GM10266 (cell line): ENCODE results near the gene ETV3.

Experiments used
- DNase-seq: peaks from one replicate; pipeline ENCODE4 v3.0.0; 2012; ENCODE audit errors: extremely low spot score
- CTCF ChIP-seq: IDR thresholded peaks from 2 replicates; pipeline ENCODE4 v1.5.1; 2012; ENCODE audit warnings: mild to moderate bottlenecking, low read depth; ENCODE audit not compliant: control insufficient read depth, insufficient read depth; ENCODE audit errors: missing control alignments

Gene ETV3

DNA sequence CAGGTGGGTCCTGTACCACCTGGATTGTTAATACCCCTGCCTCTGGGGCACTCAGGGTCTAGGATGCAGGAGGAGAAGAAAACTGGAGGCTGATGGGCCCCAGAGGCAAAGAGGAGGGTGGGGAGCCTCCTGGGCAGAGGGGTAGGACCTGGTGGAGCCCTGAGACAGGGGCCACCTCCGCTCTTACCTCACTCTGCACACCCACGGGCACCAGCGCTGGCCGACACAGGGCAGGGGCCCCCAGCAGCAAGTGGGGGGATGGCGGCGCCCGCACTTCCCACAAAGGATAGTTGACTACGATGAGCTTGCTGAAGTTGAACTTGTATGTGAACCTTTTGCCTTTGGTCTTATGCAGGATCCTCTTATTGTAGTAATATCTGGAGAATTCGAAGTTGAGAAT, 39.7 kb downstream of the ETV3 start:
- no peak for TF ChIP-seq CTCF
- DNase-seq, result no peak

DNA sequence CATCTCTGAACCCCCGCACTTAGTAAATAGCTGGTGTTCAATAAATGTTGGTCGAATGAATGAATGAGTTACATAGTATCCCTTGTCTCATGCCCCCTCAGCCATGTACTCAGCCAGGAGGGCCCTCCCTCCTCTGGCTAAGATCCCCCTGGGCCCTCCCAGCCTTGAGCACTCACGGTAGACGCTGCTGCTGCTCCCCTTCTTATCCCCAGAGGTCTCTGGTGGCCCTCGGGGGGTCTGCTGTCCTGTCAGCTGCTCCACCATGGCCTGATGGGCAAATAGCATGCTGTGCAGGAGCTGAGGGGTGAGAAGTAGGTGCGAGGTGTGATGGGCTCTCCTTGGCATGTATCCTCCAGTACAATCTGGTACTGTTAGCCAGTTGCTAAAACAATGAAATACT, 40.5 kb downstream of the ETV3 start:
- no peak for DNase-seq
- no peak for TF ChIP-seq CTCF

GRCh38 chr1:157096881-157097280, 41.3 kb downstream of the ETV3 start:
- DNase-seq, result no peak

GRCh38 chr1:157095551-157095950, 42.6 kb downstream of the ETV3 start:
- TF ChIP-seq CTCF, result no peak
- DNase-seq, result no peak

More at GRCh38 chr1:157096881-157097280, 41.3 kb downstream of the ETV3 start:
- no peak for TF ChIP-seq CTCF

- TF ChIP-seq CTCF, result no peak
- no peak for DNase-seq
Observed at GRCh38 chr1:157095091-157095490, 43.1 kb downstream of the ETV3 start.

DNA sequence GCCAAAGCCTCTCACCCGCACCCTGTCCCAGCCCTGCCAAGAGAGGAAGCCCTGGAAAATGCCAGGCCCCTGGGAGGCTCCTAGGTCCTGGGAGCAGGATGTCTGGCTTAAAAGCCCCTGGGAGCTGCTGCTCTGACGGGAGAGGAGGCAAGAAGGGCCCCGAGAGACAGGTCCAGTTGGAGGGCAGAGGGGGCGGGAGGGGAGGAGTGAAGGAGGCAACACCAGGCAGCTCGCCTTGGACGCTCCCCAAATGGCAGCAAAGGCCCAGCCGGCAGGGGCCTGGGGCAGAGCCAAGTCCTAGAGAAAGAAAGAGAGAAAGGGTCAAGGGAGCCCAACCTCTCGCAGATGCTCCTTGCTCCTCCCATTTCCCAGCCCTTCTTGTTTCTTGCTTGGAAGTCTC, 45.4 kb downstream of the ETV3 start:
- no peak for TF ChIP-seq CTCF
- DNase-seq, result no peak

DNA sequence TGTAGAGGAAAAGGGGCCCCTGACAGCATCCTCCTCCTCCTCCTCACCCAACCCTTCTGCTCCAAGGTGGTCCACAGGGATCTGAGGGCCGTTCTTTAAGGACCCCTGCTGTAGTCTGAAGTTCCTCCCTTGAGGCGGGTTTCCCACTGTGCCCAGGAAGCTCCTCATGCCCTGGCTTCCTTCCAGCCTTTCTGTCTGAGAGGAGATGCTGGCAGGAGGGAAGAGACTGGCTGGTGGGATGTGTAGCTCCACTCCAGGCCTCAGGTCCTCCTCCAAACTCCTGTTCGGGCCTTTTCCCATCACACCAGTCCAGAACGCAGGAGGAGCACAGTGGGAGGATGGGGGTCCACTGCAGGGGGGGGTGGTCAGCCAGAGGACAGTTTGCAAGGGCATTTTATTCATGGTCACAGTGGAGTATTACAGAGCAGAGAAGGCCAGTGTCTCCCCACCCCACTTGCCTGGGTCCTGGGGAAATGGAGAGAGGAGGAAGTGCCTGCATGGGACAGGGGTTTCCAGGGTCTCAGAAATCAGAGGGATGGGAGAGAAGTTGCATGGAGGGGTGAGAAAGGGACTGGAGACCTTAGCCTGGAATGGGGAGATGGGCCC, 46.4 kb downstream of the ETV3 start:
- TF ChIP-seq CTCF, result no peak
- no peak for DNase-seq
